K562 (cell line): ENCODE data around the gene PDE4D. TPM values are rescaled to one million over a fixed set of nuclear protein-coding genes. Genes with fewer than 3 reads are reported as not detected.

ENCODE experiments used
- ATAC-seq: fragments of 200-7000 bp; cut with Tn5 transposase; 3 replicates; pipeline ENCODE4 v1.9.1; 2020; ENCODE audit warnings: moderate library complexity
- BruUV-seq: library from RNA; stranded (reverse); fragments of 400-500 nt; replicated peaks from 2 replicates; lab custom pipeline; 2021; lab: Mats Ljungman, UMichigan
- CTCF ChIA-PET: fragments of 300-600 bp; formaldehyde crosslinking; extraction: SDS; loops from one replicate; lab custom pipeline; 2021; ENCODE audit warnings: low intra/inter-chr PET ratio; lab: Yijun Ruan, JAX
- POLR2A ChIA-PET: fragments of 300-600, 350-650 bp; sonication (Branson Sonifier 250); formaldehyde crosslinking; extraction: SDS; loops from one replicate; lab custom pipeline; 2021; ENCODE audit warnings: antibody characterized with exemption, inconsistent platforms; lab: Yijun Ruan, JAX
- DNase-seq, 4 experiments: peaks; one replicate each; pipeline versions ENCODE4 v3.0.0 to v3.0.0-alpha.2; 2011 to 2018; ENCODE audit warnings: low spot score in 3 of 4, mixed read lengths in 3 of 4; ENCODE audit errors: extremely low read depth in 1 of 4
- FAIRE-seq: peaks from 2 replicates; lab custom pipeline; 2011; peaks lifted over from hg19 to GRCh38; lab: Jason Lieb, UNC
- H2AFZ ChIP-seq: 2 replicates; pipeline ENCODE4 v1.6.0; 2011; ENCODE audit warnings: low read depth, low read length, control low read depth, inconsistent platforms
- H3K27ac ChIP-seq: fragments of 200-600 bp; 3 replicates; pipeline ENCODE4 v1.8.0; 2011; ENCODE audit warnings: low read depth, mild to moderate bottlenecking, control low read depth, inconsistent platforms, low read length, moderate library complexity, mixed read lengths; ENCODE audit errors: extremely low read depth
- H3K27me3 ChIP-seq, 2 experiments: fragments of 300-600 bp in 1 of 2; 2 replicates in 1 of 2; 3 replicates in 1 of 2; pipeline versions ENCODE4 v1.6.0 to v1.8.0; 2011; ENCODE audit warnings: inconsistent platforms in 2 of 2, low read length in 2 of 2, mild to moderate bottlenecking in 1 of 2, mixed read lengths in 1 of 2, moderate library complexity in 1 of 2; ENCODE audit not compliant: control insufficient read depth in 2 of 2, insufficient read depth in 2 of 2
- H3K36me3 ChIP-seq: fragments of 300-600 bp; 3 replicates; pipeline ENCODE4 v1.8.0; 2011; ENCODE audit warnings: mild to moderate bottlenecking, low read length, inconsistent platforms; ENCODE audit not compliant: control insufficient read depth, insufficient read depth
- H3K4me1 ChIP-seq, 2 experiments: fragments of 200-600 bp in 1 of 2; replicated peaks in 1 of 2; 2 replicates in 1 of 2; 3 replicates in 1 of 2; pipeline versions ENCODE4 v1.5.1 to v1.8.0; 2011; ENCODE audit warnings: inconsistent platforms in 2 of 2, low read length in 2 of 2, mild to moderate bottlenecking in 1 of 2, mixed read lengths in 1 of 2, moderate library complexity in 1 of 2; ENCODE audit not compliant: control insufficient read depth in 2 of 2, insufficient read depth in 2 of 2
- H3K4me2 ChIP-seq: 2 replicates; pipeline ENCODE4 v1.6.1; 2011; ENCODE audit warnings: low read length, control low read depth, inconsistent platforms, mixed read lengths; ENCODE audit not compliant: insufficient read depth
- H3K4me3 ChIP-seq: fragments of 200-600 bp; sonication (generic), shearing (Covaris generic); 2 replicates; pipeline ENCODE4 v1.5.1; 2016; ENCODE audit warnings: control low read depth, inconsistent platforms
- H3K79me2 ChIP-seq: fragments of 200-600 bp; 3 replicates; pipeline ENCODE4 v1.8.0; 2011; ENCODE audit warnings: low read length, inconsistent platforms; ENCODE audit not compliant: control insufficient read depth, insufficient read depth
- H3K9ac ChIP-seq, 2 experiments: 2 replicates each; pipeline versions ENCODE4 v1.6.0 to v1.6.1; 2011; ENCODE audit warnings: low read depth in 2 of 2, low read length in 2 of 2, control low read depth in 1 of 2, inconsistent platforms in 1 of 2, mild to moderate bottlenecking in 1 of 2, mixed read lengths in 1 of 2; ENCODE audit not compliant: insufficient read depth in 1 of 2
- H3K9me1 ChIP-seq: one replicate; pipeline ENCODE4 v1.6.0; 2011; ENCODE audit warnings: inconsistent platforms, mild to moderate bottlenecking, low read length, moderate library complexity; ENCODE audit not compliant: control insufficient read depth, insufficient read depth
- H3K9me3 ChIP-seq: replicated peaks from 2 replicates; pipeline ENCODE4 v1.5.1; 2011; ENCODE audit warnings: low read depth, low read length, inconsistent platforms; ENCODE audit not compliant: control insufficient read depth, insufficient read depth
- H4K20me1 ChIP-seq: replicated peaks from 2 replicates; pipeline ENCODE4 v1.6.1; 2011; ENCODE audit warnings: low read length, inconsistent platforms, mixed read lengths; ENCODE audit not compliant: control insufficient read depth, insufficient read depth
- ADNP ChIP-seq: fragments of 200-800 bp; sonication (Bioruptor generic); IDR thresholded peaks from 2 replicates; pipeline ENCODE4 v1.6.1; 2016; ENCODE audit warnings: missing genetic modification characterization, missing compliant biosample characterization
- ARID3B ChIP-seq: fragments of 250-450 bp; sonication (Bioruptor Pico); IDR thresholded peaks from 2 replicates; pipeline ENCODE4 v1.4.0; 2020; ENCODE audit warnings: borderline replicate concordance
- CBFB ChIP-seq: sonication (generic); formaldehyde crosslinking; IDR thresholded peaks from 2 replicates; pipeline ENCODE4 v1.4.0; 2020; ENCODE audit warnings: mild to moderate bottlenecking, missing genetic modification reagents
- CEBPZ ChIP-seq: fragments of 150-350 bp; IDR thresholded peaks from 2 replicates; pipeline ENCODE4 v1.6.1; 2014; ENCODE audit warnings: low read depth, mild to moderate bottlenecking, low read length, borderline replicate concordance
- DEAF1 ChIP-seq: fragments of 450-650 bp; formaldehyde crosslinking; IDR thresholded peaks from 2 replicates; pipeline ENCODE4 v1.4.0; 2020; ENCODE audit warnings: mild to moderate bottlenecking, moderate library complexity
- GTF2E2 ChIP-seq: fragments of 200-800 bp; sonication (Bioruptor generic); IDR thresholded peaks from 2 replicates; pipeline ENCODE4 v1.6.1; 2016; ENCODE audit warnings: missing genetic modification characterization, missing compliant biosample characterization
- KAT7 ChIP-seq: sonication (generic); formaldehyde crosslinking; IDR thresholded peaks from 2 replicates; pipeline ENCODE4 v1.8.0; 2022; ENCODE audit warnings: missing genetic modification reagents, mild to moderate bottlenecking, borderline replicate concordance
- PHF20 ChIP-seq: fragments of 450-650 bp; IDR thresholded peaks from 2 replicates; pipeline ENCODE4 v1.6.1; 2018; ENCODE audit not compliant: partially characterized antibody
- PHTF2 ChIP-seq: fragments of 250-450 bp; sonication (Bioruptor Pico); IDR thresholded peaks from 2 replicates; pipeline ENCODE4 v1.5.0; 2021; ENCODE audit warnings: mild to moderate bottlenecking
- POLR2H ChIP-seq: IDR thresholded peaks from 2 replicates; pipeline ENCODE4 v1.6.1; 2016; ENCODE audit warnings: missing genetic modification characterization, low read depth, mild to moderate bottlenecking, control low read depth, missing compliant biosample characterization, moderate library complexity
- RBM15 ChIP-seq: fragments of 200-400 bp; formaldehyde crosslinking; IDR thresholded peaks from 2 replicates; pipeline ENCODE4 v1.6.1; 2018; ENCODE audit warnings: mild to moderate bottlenecking, low read length, moderate library complexity; ENCODE audit not compliant: insufficient read depth
- SIN3A ChIP-seq, 2 experiments: fragments of 150-350 bp in 1 of 2; IDR thresholded peaks; 2 replicates each; pipeline ENCODE4 v1.6.1; 2011 to 2016; ENCODE audit warnings: borderline replicate concordance in 2 of 2, low read depth in 2 of 2, low read length in 2 of 2, mild to moderate bottlenecking in 2 of 2, moderate library complexity in 2 of 2; ENCODE audit not compliant: control insufficient read depth in 1 of 2
- SMAD2 ChIP-seq: fragments of 150-350 bp; IDR thresholded peaks from 2 replicates; pipeline ENCODE4 v1.6.1; 2014; ENCODE audit warnings: low read depth, mild to moderate bottlenecking, low read length
- ZEB2 ChIP-seq: fragments of 450-650 bp; IDR thresholded peaks from 2 replicates; pipeline ENCODE4 v1.6.1; 2016
- ZNF121 ChIP-seq: sonication (generic); formaldehyde crosslinking; conservative IDR thresholded peaks from 2 replicates; pipeline ENCODE4 v1.8.0; 2022; ENCODE audit warnings: missing genetic modification reagents
- WGBS: fragments of 100-300 bp; shearing (Covaris generic); methylation state at CpG from one replicate; pipeline ENCODE4 v1.1.6; 2016; ENCODE audit warnings: low coverage, mixed read lengths; ENCODE audit not compliant: insufficient coverage; ENCODE audit errors: missing lambda C conversion rate; 5-methylcytosine and 5-hydroxymethylcytosine counted together
- in situ Hi-C: fragments of 300-500 bp; cut with MboI; formaldehyde crosslinking; loops from 4 replicates; pipeline ENCODE4 v1.15.0; 2018; ENCODE audit warnings: inconsistent platforms, mixed read lengths
- intact Hi-C: fragments of 100-400 bp; cut with micrococcal nuclease; formaldehyde crosslinking; loops from 2 replicates; pipeline ENCODE4 v1.14.2; 2022
- polyA plus RNA-seq, 8 experiments: library from polyadenylated mRNA; depleted of rRNA in 4 of 8; stranded (reverse) in 5 of 8; unstranded in 3 of 8; fragments of >200 nt; fragmentation: Nextera tagmentation in 2 of 8; fragmentation: Illumina TruSeq in 1 of 8; extraction: Ambion mirVana in 2 of 8; extraction: Trizol in 1 of 8; gene quantifications; 2 replicates each; pipeline versions ENCODE4 v1.2.1 to v1.2.3, GENCODE V29; 2011 to 2014; ENCODE audit warnings: inconsistent platforms in 1 of 8, missing spikeins in 1 of 8
- total RNA-seq, 7 experiments: library from RNA; depleted of rRNA in 6 of 7; stranded (reverse); fragments of >200 nt in 6 of 7; fragmentation: Illumina TruSeq in 2 of 7; extraction: Trizol in 2 of 7; gene quantifications; 2 replicates each; pipeline versions ENCODE4 v1.2.1 to v1.2.3, GENCODE V29; 2011 to 2021; ENCODE audit warnings: low replicate concordance in 1 of 7

PDE4D gene
- total and polyA plus RNA-seq, 9 of the 15 experiments (the other 6 are each of a cell fraction or from before 2014, with no cell fraction given): 0.04 to 0.46 (median 0.13) TPM

GRCh38 chr5:59487068-59487686 is 406.3 kb downstream of the PDE4D start (continued):
- TF ChIP-seq POLR2H (tag) (no peak), ADNP (no peak), SIN3A (IDR thresholded peaks at IDR 0.05; ENCODE audit: borderline replicate concordance in 2 of 2, control insufficient read depth in 1 of 2, low read depth in 2 of 2, low read length in 2 of 2) (no peak), DEAF1 (CRISPR knock-in tag) (no peak), RBM15 (no peak), KAT7 (no peak)

GRCh38 chr5:59486508-59486907 is 407.0 kb downstream of the PDE4D start:
- in situ Hi-C loops: no loop called here
- 0% methylated on average over 2 of the region's 2 CpGs for WGBS
- TF ChIP-seq PHTF2 (no peak), CEBPZ (no peak), CBFB (CRISPR knock-in tag) (no peak), ZNF121 (CRISPR knock-in tag) (no peak), GTF2E2 (tag) (no peak), ARID3B (CRISPR knock-in tag) (no peak), ZEB2 (no peak), PHF20 (no peak), SMAD2 (no peak)

More at GRCh38 chr5:59486508-59486907, 407.0 kb downstream of the PDE4D start:
- H3K4me2 ChIP-seq: no peak overlapping the region
- FAIRE-seq (no peak), ATAC-seq (no peak), DNase-seq (no peak)
- no peaks in the 10 kb centered on the region for H3K27me3 ChIP-seq
- no peak overlapping the region for H3K27ac ChIP-seq
- ChIA-PET CTCF (no interaction called here), POLR2A (no interaction called here)
- H2AFZ ChIP-seq: no peak overlapping the region
- no peak overlapping the region for H3K9ac ChIP-seq
- H3K9me1 ChIP-seq: no peaks in the 10 kb centered on the region
- BruUV-seq: no TSS peak
- no peaks in the 10 kb centered on the region for H4K20me1 ChIP-seq
- intact Hi-C loops: no loop called here
- no peaks in the 10 kb centered on the region for H3K4me1 ChIP-seq
- no peak overlapping the region for H3K4me3 ChIP-seq
- no peaks in the 10 kb centered on the region for H3K9me3 ChIP-seq
- no peaks in the 10 kb centered on the region for H3K79me2 ChIP-seq
- no peaks in the 10 kb centered on the region for H3K36me3 ChIP-seq
